ENCODE results near the gene KDM4C. TPM values are rescaled to one million over a fixed set of nuclear protein-coding genes. Genes with fewer than 3 reads are reported as not detected.
"Not testable (repeated sequence)": the region's sequence is repeated elsewhere in the genome, so short reads cannot be mapped to it uniquely, and the experiment has no call there.

KDM4C gene
- total RNA-seq (ENCODE audit: insufficient read depth, low replicate concordance): 46.0 TPM

- peak; percentile 98 for DNase-seq (ENCODE audit: low spot score)
Measured at GRCh38 chr9:6757456-6758247, at the start of gene KDM4C. Gene KDM4C (plus strand): TSS chr9:6757973. CDS start chr9:6792989, 35,016 bp downstream.

- no peak for DNase-seq (ENCODE audit: low spot score)
Measured at GRCh38 chr9:6708732-6709131, 49.0 kb upstream of the KDM4C start.

GRCh38 chr9:6711403-6711802 is 46.4 kb upstream of the KDM4C start:
- no peak for DNase-seq (ENCODE audit: low spot score)

- no peak for DNase-seq (ENCODE audit: low spot score)
Measured at GRCh38 chr9:6712041-6712440, 45.7 kb upstream of the KDM4C start.

- no peak for DNase-seq (ENCODE audit: low spot score)
Measured at GRCh38 chr9:6714176-6714575, 43.6 kb upstream of the KDM4C start.

- DNase-seq (ENCODE audit: low spot score): not testable (repeated sequence)
Measured at GRCh38 chr9:6715153-6715754, 42.5 kb upstream of the KDM4C start.

GRCh38 chr9:6715755-6716643 is 41.8 kb upstream of the KDM4C start:
- DNase-seq (ENCODE audit: low spot score): peak; percentile 54

- no peak for DNase-seq (ENCODE audit: low spot score)
Measured at GRCh38 chr9:6716766-6717165, 41.0 kb upstream of the KDM4C start.

- no peak for DNase-seq (ENCODE audit: low spot score)
Measured at GRCh38 chr9:6723881-6724420, 33.8 kb upstream of the KDM4C start.

GRCh38 chr9:6733257-6733656 is 24.5 kb upstream of the KDM4C start:
- no peak for DNase-seq (ENCODE audit: low spot score)

GRCh38 chr9:6733831-6734230 is 23.9 kb upstream of the KDM4C start:
- peak; percentile 40 for DNase-seq (ENCODE audit: low spot score)

GRCh38 chr9:6735422-6735821 is 22.4 kb upstream of the KDM4C start:
- no peak for DNase-seq (ENCODE audit: low spot score)

GRCh38 chr9:6739218-6739617 is 18.6 kb upstream of the KDM4C start:
- DNase-seq (ENCODE audit: low spot score): no peak

- not testable (repeated sequence) for DNase-seq (ENCODE audit: low spot score)
Measured at GRCh38 chr9:6748861-6749260, 8.9 kb upstream of the KDM4C start.

GRCh38 chr9:6754861-6755260 is 2.9 kb upstream of the KDM4C start:
- not testable (repeated sequence) for DNase-seq (ENCODE audit: low spot score)

- DNase-seq (ENCODE audit: low spot score): peak; percentile 86
Measured at GRCh38 chr9:6757132-6757455, 679 bp upstream of the KDM4C start.

GRCh38 chr9:6758248-6758497 is 400 bp downstream of the KDM4C start:
- DNase-seq (ENCODE audit: low spot score): no peak

GRCh38 chr9:6758498-6759184 is 868 bp downstream of the KDM4C start:
- peak; percentile 69 for DNase-seq (ENCODE audit: low spot score)

GRCh38 chr9:6759185-6759977 is 1.6 kb downstream of the KDM4C start:
- DNase-seq (ENCODE audit: low spot score): peak; percentile 60

GRCh38 chr9:6761306-6761705 is 3.5 kb downstream of the KDM4C start:
- no peak for DNase-seq (ENCODE audit: low spot score)

- no peak for DNase-seq (ENCODE audit: low spot score)
Measured at GRCh38 chr9:6763244-6763643, 5.5 kb downstream of the KDM4C start.

Measured in umbilical cord (tissue), 2 donors.